Measurements from ENCODE around the gene MRPL30.

GRCh38 chr2:99152199-99152895, 28.6 kb upstream of the MRPL30 start:
- TF ChIP-seq, protein P1, sequence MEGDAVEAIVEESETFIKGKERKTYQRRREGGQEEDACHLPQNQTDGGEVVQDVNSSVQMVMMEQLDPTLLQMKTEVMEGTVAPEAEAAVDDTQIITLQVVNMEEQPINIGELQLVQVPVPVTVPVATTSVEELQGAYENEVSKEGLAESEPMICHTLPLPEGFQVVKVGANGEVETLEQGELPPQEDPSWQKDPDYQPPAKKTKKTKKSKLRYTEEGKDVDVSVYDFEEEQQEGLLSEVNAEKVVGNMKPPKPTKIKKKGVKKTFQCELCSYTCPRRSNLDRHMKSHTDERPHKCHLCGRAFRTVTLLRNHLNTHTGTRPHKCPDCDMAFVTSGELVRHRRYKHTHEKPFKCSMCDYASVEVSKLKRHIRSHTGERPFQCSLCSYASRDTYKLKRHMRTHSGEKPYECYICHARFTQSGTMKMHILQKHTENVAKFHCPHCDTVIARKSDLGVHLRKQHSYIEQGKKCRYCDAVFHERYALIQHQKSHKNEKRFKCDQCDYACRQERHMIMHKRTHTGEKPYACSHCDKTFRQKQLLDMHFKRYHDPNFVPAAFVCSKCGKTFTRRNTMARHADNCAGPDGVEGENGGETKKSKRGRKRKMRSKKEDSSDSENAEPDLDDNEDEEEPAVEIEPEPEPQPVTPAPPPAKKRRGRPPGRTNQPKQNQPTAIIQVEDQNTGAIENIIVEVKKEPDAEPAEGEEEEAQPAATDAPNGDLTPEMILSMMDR (IDR thresholded peaks at IDR 0.05): no peak
- no peak for TF ChIP-seq EZH2 (IDR thresholded peaks at IDR 0.05; ENCODE audit: borderline replicate concordance, insufficient read depth, low read depth, low read length, poor library complexity, severe bottlenecking)

Data from B cell (primary cell).